BLaER1 (cell line): ENCODE data around the gene CEP57.
"Not testable (repeated sequence)": the region's sequence is repeated elsewhere in the genome, so short reads cannot be mapped to it uniquely, and the experiment has no call there.

ENCODE experiments used
- H3K27ac ChIP-seq: shearing (Covaris generic); formaldehyde crosslinking; 2 replicates; pipeline ENCODE4 v1.8.1; 2022
- H3K27me3 ChIP-seq: shearing (Covaris generic); formaldehyde crosslinking; 2 replicates; pipeline ENCODE4 v1.8.1; 2022
- H3K36me3 ChIP-seq: shearing (Covaris generic); formaldehyde crosslinking; 2 replicates; pipeline ENCODE4 v1.8.1; 2022
- H3K4me1 ChIP-seq: shearing (Covaris generic); formaldehyde crosslinking; 2 replicates; pipeline ENCODE4 v1.8.1; 2022
- H3K4me2 ChIP-seq: shearing (Covaris generic); formaldehyde crosslinking; 2 replicates; pipeline ENCODE4 v1.8.1; 2022
- H3K4me3 ChIP-seq: shearing (Covaris generic); formaldehyde crosslinking; 2 replicates; pipeline ENCODE4 v1.8.1; 2022
- H3K9ac ChIP-seq: shearing (Covaris generic); formaldehyde crosslinking; 2 replicates; pipeline ENCODE4 v1.8.1; 2022
- H3K9me3 ChIP-seq: shearing (Covaris generic); formaldehyde crosslinking; 2 replicates; pipeline ENCODE4 v1.8.1; 2022
- H4K20me1 ChIP-seq: shearing (Covaris generic); formaldehyde crosslinking; 2 replicates; pipeline ENCODE4 v1.8.1; 2022
- Cebpa-rat ChIP-seq: shearing (Covaris generic); IDR thresholded peaks from 2 replicates; pipeline ENCODE4 v1.8.1; 2022

The CEP57 gene

DNA sequence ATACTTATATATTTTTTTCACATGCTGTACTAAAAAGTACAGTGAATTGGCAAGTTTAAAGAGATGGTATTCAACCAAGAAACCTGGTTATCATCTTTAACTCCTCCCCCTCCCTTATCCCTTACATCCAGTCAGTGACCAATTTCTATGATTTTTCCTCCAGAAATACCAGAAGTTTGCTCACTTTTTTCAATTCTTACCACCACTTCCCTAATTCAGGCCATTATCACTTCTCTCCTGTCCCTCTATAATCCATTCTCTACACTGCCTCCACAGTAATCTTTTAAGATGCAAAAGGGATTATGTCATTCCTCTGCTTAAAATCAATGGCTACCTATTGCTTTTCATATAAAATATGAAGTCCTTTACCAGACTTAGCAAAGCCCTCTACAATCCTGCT is 62.8 kb downstream of the CEP57 start:
- Histone ChIP-seq H3K4me3 (no peak overlapping the region), H3K9me3 (no peaks in the 10 kb centered on the region), H3K36me3 (peaks cover 29% of the 10 kb centered on the region), H3K9ac (no peak overlapping the region), H4K20me1 (no peaks in the 10 kb centered on the region), H3K27ac (no peak overlapping the region), H3K27me3 (no peaks in the 10 kb centered on the region), H3K4me2 (no peak overlapping the region), H3K4me1 (no peaks in the 10 kb centered on the region)
- TF ChIP-seq Cebpa-rat, result no peak

DNA sequence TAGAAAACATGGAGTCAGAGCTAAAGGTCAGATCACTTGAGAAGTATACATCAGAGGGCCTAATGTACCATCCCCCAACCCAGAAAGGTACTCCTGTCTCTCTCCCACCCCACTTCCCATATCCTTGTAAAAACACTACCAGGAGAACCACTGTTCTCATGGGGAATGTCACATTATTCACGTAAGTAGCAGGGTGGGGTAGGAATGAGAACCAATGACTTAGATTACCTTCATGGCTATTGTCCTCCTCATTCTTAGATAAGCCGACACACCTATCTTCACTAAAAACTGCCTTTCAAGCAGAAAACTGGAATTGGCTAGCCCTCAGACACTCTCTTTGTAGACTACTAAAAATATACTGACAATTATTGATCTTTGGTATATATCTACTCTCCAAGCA is 63.6 kb downstream of the CEP57 start:
- H3K4me1 ChIP-seq, result no peaks in the 10 kb centered on the region
- H3K9ac ChIP-seq, result no peak overlapping the region
- H4K20me1 ChIP-seq, result no peaks in the 10 kb centered on the region
- H3K36me3 ChIP-seq, result peaks cover 28% of the 10 kb centered on the region; the same call in 1 of the 2 replicates
- H3K9me3 ChIP-seq, result no peaks in the 10 kb centered on the region
- no peak overlapping the region for H3K4me3 ChIP-seq
- no peak for TF ChIP-seq Cebpa-rat
- H3K27ac ChIP-seq, result no peak overlapping the region
- no peak overlapping the region for H3K4me2 ChIP-seq
- no peaks in the 10 kb centered on the region for H3K27me3 ChIP-seq

DNA sequence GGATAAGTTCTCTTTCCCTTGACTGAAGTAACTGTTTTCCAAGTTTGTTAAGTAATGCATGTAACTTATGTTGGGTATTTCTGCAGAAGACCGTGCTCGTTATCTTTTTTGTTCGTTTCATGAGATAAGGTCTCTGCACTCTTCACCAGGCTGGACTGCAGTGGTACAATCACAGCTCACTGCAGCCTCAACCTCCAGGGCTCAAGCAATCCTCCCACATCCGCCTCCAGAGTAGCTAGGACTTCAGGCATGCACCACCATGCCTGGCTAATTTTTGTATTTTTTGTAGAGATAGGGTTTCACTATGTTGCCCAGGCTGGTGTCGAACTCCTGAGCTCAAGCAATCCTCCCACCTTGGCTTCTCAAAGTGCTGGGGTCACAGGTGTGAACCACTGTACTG is 64.1 kb downstream of the CEP57 start:
- H3K9ac ChIP-seq, H3K9me3 ChIP-seq, H4K20me1 ChIP-seq, H3K27me3 ChIP-seq, H3K4me3 ChIP-seq, H3K4me1 ChIP-seq, H3K27ac ChIP-seq, H3K4me2 ChIP-seq: not testable (repeated sequence)
- H3K36me3 ChIP-seq, result peaks cover 23% of the 10 kb centered on the region

DNA sequence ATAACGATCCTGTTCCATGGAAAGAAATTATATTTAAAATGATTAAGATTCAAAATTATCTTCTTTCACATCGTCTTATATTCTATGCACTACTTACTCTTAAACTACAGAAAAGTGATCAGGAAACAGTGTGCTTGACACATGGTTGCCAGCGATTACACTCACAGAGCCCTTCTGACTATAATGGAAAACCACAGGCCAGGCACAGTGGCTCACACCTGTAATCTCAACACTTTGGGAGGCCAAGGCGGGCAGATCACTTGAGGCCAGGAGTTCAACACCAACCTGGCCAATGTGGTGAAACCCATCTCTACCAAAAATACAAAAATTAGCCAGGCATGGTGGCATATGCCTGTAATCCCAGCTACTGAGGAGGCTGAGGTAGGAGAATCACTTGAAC is 69.7 kb downstream of the CEP57 start:
- H4K20me1 ChIP-seq, H3K27ac ChIP-seq, H3K4me3 ChIP-seq, H3K9ac ChIP-seq, H3K4me1 ChIP-seq, H3K4me2 ChIP-seq, H3K27me3 ChIP-seq, H3K9me3 ChIP-seq: not testable (repeated sequence)
- peaks cover 23% of the 10 kb centered on the region for H3K36me3 ChIP-seq

DNA sequence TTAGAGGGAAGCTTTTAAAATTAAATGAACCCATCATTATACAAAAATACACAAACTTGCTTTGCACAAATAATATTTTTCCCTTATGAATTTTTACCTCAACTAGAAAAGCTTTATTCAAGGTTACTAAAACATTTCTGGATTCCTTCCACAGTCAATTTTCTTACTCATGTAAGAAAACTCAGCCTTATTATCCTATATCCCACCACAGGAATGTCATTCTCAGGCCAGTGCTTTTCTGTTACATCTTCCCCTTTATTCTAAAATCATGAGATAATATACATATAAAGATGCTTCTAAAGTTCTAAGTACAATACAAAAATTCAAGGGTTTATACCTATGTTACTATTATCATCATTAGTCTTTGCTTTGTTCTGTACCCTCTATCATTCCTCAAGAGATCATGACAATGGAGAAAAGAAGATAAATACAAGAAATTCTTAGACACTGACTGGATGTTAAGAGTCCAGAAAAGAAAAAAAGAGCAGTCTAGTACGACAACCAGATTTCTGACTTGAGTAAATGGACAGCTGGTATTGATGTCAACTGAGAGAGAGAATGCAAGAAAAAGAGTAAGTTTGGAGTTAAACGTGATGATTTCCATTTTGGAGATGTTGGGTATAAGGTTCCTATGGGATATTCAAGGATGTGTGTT is 73.3 kb downstream of the CEP57 start:
- no peak overlapping the region for H3K9ac ChIP-seq
- peaks cover 20% of the 10 kb centered on the region for H3K36me3 ChIP-seq
- H3K4me1 ChIP-seq, result no peaks in the 10 kb centered on the region
- H3K4me3 ChIP-seq, result no peak overlapping the region
- TF ChIP-seq Cebpa-rat, result no peak
- H3K9me3 ChIP-seq, result no peaks in the 10 kb centered on the region
- no peaks in the 10 kb centered on the region for H4K20me1 ChIP-seq
- no peaks in the 10 kb centered on the region for H3K27me3 ChIP-seq
- H3K4me2 ChIP-seq, result no peak overlapping the region
- no peak overlapping the region for H3K27ac ChIP-seq

DNA sequence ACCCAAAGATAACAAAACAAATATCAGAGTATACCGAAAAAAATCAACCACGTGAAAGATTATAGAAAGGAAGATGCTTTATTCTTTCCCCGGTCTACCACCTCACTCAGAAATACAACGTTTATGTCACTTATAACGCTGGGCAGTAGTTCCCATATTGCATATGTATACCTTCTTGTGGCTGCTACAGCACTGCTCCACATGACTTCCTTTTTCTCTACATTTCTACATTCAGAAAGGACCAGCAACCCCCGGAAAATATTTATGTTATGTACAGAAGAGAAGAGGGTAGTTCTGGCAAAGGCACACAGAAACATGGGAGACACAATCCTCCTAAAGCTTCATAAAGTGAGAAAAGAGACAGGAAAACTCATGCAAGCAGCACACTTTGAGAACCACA is 76.8 kb downstream of the CEP57 start:
- H3K4me3 ChIP-seq, result no peak overlapping the region
- no peak for TF ChIP-seq Cebpa-rat
- no peak overlapping the region for H3K9ac ChIP-seq
- H3K27me3 ChIP-seq, result no peaks in the 10 kb centered on the region
- no peaks in the 10 kb centered on the region for H3K4me1 ChIP-seq
- no peaks in the 10 kb centered on the region for H4K20me1 ChIP-seq
- H3K36me3 ChIP-seq, result peaks cover 6% of the 10 kb centered on the region; the same call in 1 of the 2 replicates
- H3K9me3 ChIP-seq, result no peaks in the 10 kb centered on the region
- H3K4me2 ChIP-seq, result no peak overlapping the region
- no peak overlapping the region for H3K27ac ChIP-seq

DNA sequence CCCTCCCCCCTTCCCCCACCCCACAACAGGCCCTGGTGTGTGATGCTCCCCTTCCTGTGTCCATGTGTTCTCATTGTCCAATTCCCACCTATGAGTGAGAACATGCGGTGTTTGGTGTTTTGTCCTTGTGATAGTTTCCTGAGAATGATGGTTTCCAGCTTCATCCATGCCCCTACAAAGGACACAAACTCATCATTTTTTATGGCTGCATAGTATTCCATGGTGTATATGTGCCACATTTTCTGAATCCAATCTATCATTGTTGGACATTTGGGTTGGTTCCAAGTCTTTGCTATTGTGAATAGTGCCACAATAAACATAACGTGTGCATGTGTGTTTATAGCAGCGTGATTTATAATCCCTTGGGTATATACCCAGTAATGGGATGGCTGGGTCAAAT is 80.6 kb downstream of the CEP57 start:
- H3K4me3 ChIP-seq, H3K4me2 ChIP-seq, H3K36me3 ChIP-seq, H3K27ac ChIP-seq, H3K9me3 ChIP-seq, H3K4me1 ChIP-seq, H3K9ac ChIP-seq, H3K27me3 ChIP-seq, H4K20me1 ChIP-seq: not testable (repeated sequence)

DNA sequence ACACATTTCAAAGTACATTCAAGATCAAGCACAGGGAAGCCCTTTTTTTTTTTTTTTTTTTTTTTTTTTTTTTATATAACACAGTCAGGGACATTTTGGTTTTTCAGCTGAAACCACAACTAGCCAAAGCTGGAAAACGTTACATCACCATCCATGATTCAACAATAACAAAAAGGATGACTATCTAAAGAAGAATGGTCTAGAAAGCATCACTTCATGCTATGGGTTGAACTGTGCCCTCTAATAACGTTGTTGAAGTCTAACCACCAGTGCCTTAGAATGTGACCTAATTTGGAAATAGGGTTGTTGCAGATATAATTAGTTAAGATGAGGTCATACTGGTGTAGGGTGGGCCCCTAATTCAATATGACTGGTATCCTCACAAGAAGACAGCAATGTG is 87.0 kb downstream of the CEP57 start:
- Histone ChIP-seq H3K4me3 (no peak overlapping the region), H3K9me3 (peaks cover 19% of the 10 kb centered on the region), H3K4me2 (no peak overlapping the region), H4K20me1 (no peaks in the 10 kb centered on the region), H3K9ac (no peak overlapping the region), H3K27ac (no peak overlapping the region), H3K4me1 (no peaks in the 10 kb centered on the region), H3K27me3 (no peaks in the 10 kb centered on the region), H3K36me3 (peaks cover 16% of the 10 kb centered on the region)
- TF ChIP-seq Cebpa-rat, result no peak
